Smooth muscle cell (in vitro differentiated cells): Measurements from ENCODE around the gene PRKCZ. TPM values are rescaled to one million over a fixed set of nuclear protein-coding genes. Genes with fewer than 3 reads are reported as not detected.

Source experiments
- DNase-seq: peaks from one replicate; lab custom pipeline; 2025; ENCODE audit not compliant: unreplicated experiment; lab: John Stamatoyannopoulos, UW
- H2AFZ ChIP-seq: fragments of 200-600 bp; sonication (generic); 2 replicates; pipeline ENCODE4 v1.6.0; 2016; ENCODE audit warnings: antibody characterized with exemption, low read depth, mild to moderate bottlenecking
- H3F3A ChIP-seq: fragments of 200-600 bp; sonication (generic); 2 replicates; pipeline ENCODE4 v1.6.0; 2017; ENCODE audit warnings: antibody characterized with exemption, low read depth
- H3K27ac ChIP-seq: fragments of 200-600 bp; sonication (generic); 2 replicates; pipeline ENCODE4 v1.5.1; 2016; ENCODE audit warnings: low read depth, mild to moderate bottlenecking
- H3K27me3 ChIP-seq: fragments of 200-600 bp; sonication (generic); 2 replicates; pipeline ENCODE4 v1.6.1; 2016; ENCODE audit warnings: low read depth, mild to moderate bottlenecking
- H3K36me3 ChIP-seq: fragments of 200-600 bp; sonication (generic); 2 replicates; pipeline ENCODE4 v1.5.1; 2016; ENCODE audit warnings: low read depth
- H3K4me1 ChIP-seq: fragments of 200-600 bp; sonication (generic); 2 replicates; pipeline ENCODE4 v1.5.1; 2016; ENCODE audit warnings: low read depth
- H3K4me2 ChIP-seq: fragments of 200-600 bp; sonication (generic); 2 replicates; pipeline ENCODE4 v1.6.0; 2016; ENCODE audit warnings: mild to moderate bottlenecking
- H3K4me3 ChIP-seq: fragments of 200-600 bp; sonication (generic); 2 replicates; pipeline ENCODE4 v1.5.1; 2016; ENCODE audit warnings: mild to moderate bottlenecking
- H3K79me2 ChIP-seq: fragments of 200-600 bp; sonication (generic); 2 replicates; pipeline ENCODE4 v1.6.0; 2016; ENCODE audit warnings: low read depth, mild to moderate bottlenecking
- H3K9ac ChIP-seq: fragments of 200-600 bp; sonication (generic); 2 replicates; pipeline ENCODE4 v1.6.0; 2016; ENCODE audit warnings: low read depth
- H3K9me3 ChIP-seq: fragments of 200-600 bp; sonication (generic); replicated peaks from 2 replicates; pipeline ENCODE4 v1.5.1; 2016; ENCODE audit warnings: low read depth
- H4K20me1 ChIP-seq: fragments of 200-600 bp; sonication (generic); 2 replicates; pipeline ENCODE4 v1.6.0; 2016; ENCODE audit warnings: low read depth
- WGBS: methylation state at CpG from one replicate; pipeline ENCODE4 v1.1.7; 2016; ENCODE audit warnings: low lambda C conversion rate; 5-methylcytosine and 5-hydroxymethylcytosine counted together
- polyA plus RNA-seq: library from polyadenylated mRNA; unstranded; fragments of >200 nt; fragmentation: Nextera tagmentation; extraction: Ambion mirVana; gene quantifications from 2 replicates; pipeline ENCODE4 v1.2.1, GENCODE V29; 2016
- total RNA-seq: library from RNA; depleted of rRNA; stranded (reverse); fragments of >200 nt; gene quantifications from 2 replicates; pipeline ENCODE4 v1.2.3, GENCODE V29; 2014
- TF ChIP-seq, protein P1 (sequence below): fragments of 200-600 bp; sonication (generic); IDR thresholded peaks from 2 replicates; pipeline ENCODE4 v1.5.1; 2017; ENCODE audit warnings: borderline replicate concordance, mild to moderate bottlenecking, antibody characterized with exemption; ENCODE audit not compliant: insufficient read depth, poor library complexity, severe bottlenecking

Gene PRKCZ
- total and polyA plus RNA-seq, 2 experiments from 2014 or later = 5.8 to 10.3 TPM

DNA sequence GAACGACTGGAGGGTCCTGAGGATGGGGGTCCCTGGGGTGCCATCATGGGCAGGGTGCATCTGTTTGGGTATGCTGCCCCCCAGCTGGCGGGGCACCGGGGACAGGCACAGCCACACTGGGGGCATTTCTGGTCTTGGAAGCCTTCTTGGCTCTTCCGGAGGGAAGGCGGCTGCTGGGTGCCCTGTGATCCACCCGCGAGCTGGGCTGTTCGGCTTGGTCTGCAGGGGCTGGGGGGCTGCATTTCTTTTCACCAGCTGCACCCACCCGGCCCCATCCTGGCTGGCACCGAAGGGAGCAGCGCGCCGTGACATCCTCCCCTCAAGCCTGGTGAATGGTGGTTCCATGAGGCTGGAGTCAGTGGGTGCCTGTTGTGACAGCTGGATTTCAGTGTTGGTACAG, 132.2 kb downstream of the PRKCZ start:
- TF ChIP-seq, protein P1, sequence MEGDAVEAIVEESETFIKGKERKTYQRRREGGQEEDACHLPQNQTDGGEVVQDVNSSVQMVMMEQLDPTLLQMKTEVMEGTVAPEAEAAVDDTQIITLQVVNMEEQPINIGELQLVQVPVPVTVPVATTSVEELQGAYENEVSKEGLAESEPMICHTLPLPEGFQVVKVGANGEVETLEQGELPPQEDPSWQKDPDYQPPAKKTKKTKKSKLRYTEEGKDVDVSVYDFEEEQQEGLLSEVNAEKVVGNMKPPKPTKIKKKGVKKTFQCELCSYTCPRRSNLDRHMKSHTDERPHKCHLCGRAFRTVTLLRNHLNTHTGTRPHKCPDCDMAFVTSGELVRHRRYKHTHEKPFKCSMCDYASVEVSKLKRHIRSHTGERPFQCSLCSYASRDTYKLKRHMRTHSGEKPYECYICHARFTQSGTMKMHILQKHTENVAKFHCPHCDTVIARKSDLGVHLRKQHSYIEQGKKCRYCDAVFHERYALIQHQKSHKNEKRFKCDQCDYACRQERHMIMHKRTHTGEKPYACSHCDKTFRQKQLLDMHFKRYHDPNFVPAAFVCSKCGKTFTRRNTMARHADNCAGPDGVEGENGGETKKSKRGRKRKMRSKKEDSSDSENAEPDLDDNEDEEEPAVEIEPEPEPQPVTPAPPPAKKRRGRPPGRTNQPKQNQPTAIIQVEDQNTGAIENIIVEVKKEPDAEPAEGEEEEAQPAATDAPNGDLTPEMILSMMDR = no peak
- Histone ChIP-seq H2AFZ (no peak overlapping the region), H3K36me3 (no peaks in the 10 kb centered on the region), H3K9me3 (no peaks in the 10 kb centered on the region), H3K27me3 (no peaks in the 10 kb centered on the region), H3K9ac (no peak overlapping the region), H3K4me3 (no peak overlapping the region), H3K4me2 (no peak overlapping the region), H3K79me2 (no peaks in the 10 kb centered on the region), H3K27ac (no peak overlapping the region), H3F3A (no peaks in the 10 kb centered on the region), H3K4me1 (no peaks in the 10 kb centered on the region), H4K20me1 (no peaks in the 10 kb centered on the region)
- DNase-seq = no peak
- WGBS = 96% methylated on average over 13 of the region's 13 CpGs

DNA sequence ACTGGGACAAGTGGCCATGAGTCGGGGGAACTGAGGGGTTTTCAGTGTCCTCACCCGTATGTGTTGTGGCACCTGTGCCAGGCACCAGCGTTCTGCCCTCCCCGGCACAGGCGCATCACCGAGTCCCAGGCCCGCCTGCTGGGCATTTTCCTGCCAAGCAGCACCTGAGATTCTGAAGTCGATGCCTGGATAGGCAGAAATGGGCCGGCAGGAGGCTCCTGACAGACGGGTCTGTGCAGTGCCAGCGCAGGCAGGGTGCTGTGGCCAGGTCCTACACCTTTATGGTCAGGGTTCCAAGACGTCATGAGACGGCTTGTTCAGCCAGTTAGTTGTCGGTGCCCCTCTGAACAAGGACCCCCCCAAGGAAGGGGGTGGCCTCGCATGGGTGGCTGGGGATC, 133.7 kb downstream of the PRKCZ start:
- H3K79me2 ChIP-seq = no peaks in the 10 kb centered on the region
- no peak for DNase-seq
- H3K4me1 ChIP-seq = no peaks in the 10 kb centered on the region
- H3F3A ChIP-seq = no peaks in the 10 kb centered on the region
- no peak overlapping the region for H3K4me2 ChIP-seq
- H3K4me3 ChIP-seq = no peak overlapping the region
- 95% methylated on average over 15 of the region's 15 CpGs for WGBS
- no peaks in the 10 kb centered on the region for H4K20me1 ChIP-seq
- no peak overlapping the region for H3K27ac ChIP-seq
- no peak overlapping the region for H2AFZ ChIP-seq
- TF ChIP-seq, protein P1 = no peak
- H3K9ac ChIP-seq = no peak overlapping the region
- H3K9me3 ChIP-seq = no peaks in the 10 kb centered on the region
- no peaks in the 10 kb centered on the region for H3K36me3 ChIP-seq
- H3K27me3 ChIP-seq = no peaks in the 10 kb centered on the region

DNA sequence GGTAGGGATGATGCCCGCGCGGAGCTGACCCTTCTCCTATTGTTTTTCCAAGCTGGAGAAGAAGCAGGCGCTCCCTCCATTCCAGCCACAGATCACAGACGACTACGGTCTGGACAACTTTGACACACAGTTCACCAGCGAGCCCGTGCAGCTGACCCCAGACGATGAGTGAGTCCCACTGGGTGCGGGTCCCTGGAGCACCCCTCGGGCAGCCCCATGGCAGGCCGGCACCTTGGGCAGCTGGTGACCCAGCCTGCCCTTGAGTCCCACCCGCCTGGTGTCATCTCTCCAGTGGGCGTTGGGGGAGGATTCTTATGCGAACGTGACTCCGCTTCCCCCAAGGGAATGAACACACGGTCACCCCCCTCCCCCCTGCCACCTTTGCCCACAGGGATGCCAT, 134.3 kb downstream of the PRKCZ start:
- no peaks in the 10 kb centered on the region for H3K36me3 ChIP-seq
- no peaks in the 10 kb centered on the region for H3K79me2 ChIP-seq
- H3K9ac ChIP-seq = no peak overlapping the region
- DNase-seq = no peak
- no peaks in the 10 kb centered on the region for H3F3A ChIP-seq
- WGBS = 93% methylated on average over 18 of the region's 18 CpGs
- no peak overlapping the region for H3K4me3 ChIP-seq
- no peaks in the 10 kb centered on the region for H4K20me1 ChIP-seq
- no peak overlapping the region for H2AFZ ChIP-seq
- H3K4me1 ChIP-seq = no peaks in the 10 kb centered on the region
- TF ChIP-seq, protein P1 = no peak
- no peaks in the 10 kb centered on the region for H3K27me3 ChIP-seq
- no peak overlapping the region for H3K4me2 ChIP-seq
- no peak overlapping the region for H3K27ac ChIP-seq
- H3K9me3 ChIP-seq = no peaks in the 10 kb centered on the region

DNA sequence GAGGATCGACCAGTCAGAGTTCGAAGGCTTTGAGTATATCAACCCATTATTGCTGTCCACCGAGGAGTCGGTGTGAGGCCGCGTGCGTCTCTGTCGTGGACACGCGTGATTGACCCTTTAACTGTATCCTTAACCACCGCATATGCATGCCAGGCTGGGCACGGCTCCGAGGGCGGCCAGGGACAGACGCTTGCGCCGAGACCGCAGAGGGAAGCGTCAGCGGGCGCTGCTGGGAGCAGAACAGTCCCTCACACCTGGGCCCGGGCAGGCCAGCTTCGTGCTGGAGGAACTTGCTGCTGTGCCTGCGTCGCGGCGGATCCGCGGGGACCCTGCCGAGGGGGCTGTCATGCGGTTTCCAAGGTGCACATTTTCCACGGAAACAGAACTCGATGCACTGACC, 134.7 kb downstream of the PRKCZ start:
- no peak overlapping the region for H3K4me3 ChIP-seq
- no peak overlapping the region for H2AFZ ChIP-seq
- TF ChIP-seq, protein P1 = no peak
- H3K9ac ChIP-seq = no peak overlapping the region
- DNase-seq = no peak
- H4K20me1 ChIP-seq = no peaks in the 10 kb centered on the region
- no peaks in the 10 kb centered on the region for H3K9me3 ChIP-seq
- H3K27me3 ChIP-seq = no peaks in the 10 kb centered on the region
- no peak overlapping the region for H3K4me2 ChIP-seq
- H3F3A ChIP-seq = peaks cover under 1% of the 10 kb centered on the region
- no peaks in the 10 kb centered on the region for H3K79me2 ChIP-seq
- H3K36me3 ChIP-seq = no peaks in the 10 kb centered on the region
- H3K27ac ChIP-seq = no peak overlapping the region
- WGBS = 98% methylated on average over 33 of the region's 33 CpGs
- peaks cover 3% of the 10 kb centered on the region for H3K4me1 ChIP-seq
